GM12878 (cell line): ENCODE results near the gene CDC42BPA. TPM values are rescaled to one million over a fixed set of nuclear protein-coding genes. Genes with fewer than 3 reads are reported as not detected.

Source experiments
- ATAC-seq: fragments of 200-7000 bp; cut with Tn5 transposase; 3 replicates; pipeline ENCODE4 v1.9.1; 2020; ENCODE audit warnings: mild to moderate bottlenecking, moderate library complexity
- BruUV-seq: library from RNA; stranded (reverse); fragments of 400-500 nt; replicated peaks from 2 replicates; lab custom pipeline; 2021; lab: Mats Ljungman, UMichigan
- CTCF ChIA-PET: fragments of 300-600 bp; sonication (Branson Sonifier 250); formaldehyde crosslinking; extraction: SDS; loops from one replicate; lab custom pipeline; 2021; ENCODE audit warnings: inconsistent platforms; lab: Yijun Ruan, JAX
- POLR2A ChIA-PET: fragments of 350-600 bp; formaldehyde crosslinking; extraction: SDS; loops from one replicate; lab custom pipeline; 2021; ENCODE audit warnings: inconsistent platforms; lab: Charles Lee
- RAD21 ChIA-PET: fragments of 300-600 bp; sonication (Branson Sonifier 250); formaldehyde crosslinking; loops from one replicate; lab custom pipeline; 2023; ENCODE audit warnings: antibody characterized with exemption; ENCODE audit not compliant: unreplicated experiment; lab: Charles Lee
- SMC1A ChIA-PET: fragments of 300-600 bp; sonication (Branson Sonifier 250); formaldehyde crosslinking; loops from one replicate; lab custom pipeline; 2023; ENCODE audit not compliant: unreplicated experiment, uncharacterized antibody; lab: Charles Lee
- DNase-seq: peaks from one replicate; pipeline ENCODE4 v3.0.0-alpha.2; 2011; ENCODE audit warnings: low read depth, low spot score
- FAIRE-seq: peaks from 3 replicates; lab custom pipeline; 2011; peaks lifted over from hg19 to GRCh38; lab: Jason Lieb, UNC
- H2AFZ ChIP-seq: 2 replicates; pipeline ENCODE4 v1.6.0; 2011; ENCODE audit warnings: low read depth, low read length, control low read depth; ENCODE audit not compliant: control insufficient read depth
- H3K27ac ChIP-seq: 2 replicates; pipeline ENCODE4 v1.5.1; 2011; ENCODE audit warnings: control low read depth; ENCODE audit not compliant: control insufficient read depth, insufficient read depth
- H3K27me3 ChIP-seq, 2 experiments: replicated peaks in 1 of 2; 2 replicates each; pipeline versions ENCODE4 v1.6.0 to v1.6.1; 2011; ENCODE audit warnings: low read length in 1 of 2; ENCODE audit not compliant: control insufficient read depth in 2 of 2, insufficient read depth in 2 of 2
- H3K36me3 ChIP-seq, 2 experiments: 2 replicates each; pipeline ENCODE4 v1.5.1; 2011; ENCODE audit warnings: low read length in 1 of 2; ENCODE audit not compliant: control insufficient read depth in 2 of 2, insufficient read depth in 2 of 2
- H3K4me1 ChIP-seq: 2 replicates; pipeline ENCODE4 v1.6.1; 2011; ENCODE audit warnings: mild to moderate bottlenecking, low read length, moderate library complexity, mixed read lengths; ENCODE audit not compliant: control insufficient read depth, insufficient read depth
- H3K4me2 ChIP-seq: 2 replicates; pipeline ENCODE4 v1.6.0; 2011; ENCODE audit warnings: control low read depth; ENCODE audit not compliant: control insufficient read depth, insufficient read depth
- H3K4me3 ChIP-seq: fragments of 200-600 bp; sonication (generic); 2 replicates; pipeline ENCODE4 v1.5.1; 2016
- H3K79me2 ChIP-seq: 2 replicates; pipeline ENCODE4 v1.6.0; 2011; ENCODE audit warnings: low read length; ENCODE audit not compliant: control insufficient read depth, insufficient read depth
- H3K9ac ChIP-seq: 2 replicates; pipeline ENCODE4 v1.8.0; 2011; ENCODE audit warnings: low read length, control low read depth, mixed read lengths; ENCODE audit not compliant: control insufficient read depth, insufficient read depth
- H3K9me3 ChIP-seq: replicated peaks from 3 replicates; pipeline ENCODE4 v1.5.1; 2011; ENCODE audit warnings: mild to moderate bottlenecking, low read length; ENCODE audit not compliant: control insufficient read depth, insufficient read depth
- H4K20me1 ChIP-seq: 2 replicates; pipeline ENCODE4 v1.6.0; 2011; ENCODE audit not compliant: control insufficient read depth, insufficient read depth
- CEBPZ ChIP-seq: fragments of 150-350 bp; IDR thresholded peaks from 2 replicates; pipeline ENCODE4 v1.6.1; 2016; ENCODE audit warnings: low read depth, low read length
- EP300 ChIP-seq, 2 experiments: fragments of 150-350 bp in 1 of 2; IDR thresholded peaks; 2 replicates each; pipeline ENCODE4 v1.6.1; 2011 to 2012; ENCODE audit warnings: low read depth in 2 of 2, low read length in 2 of 2, borderline replicate concordance in 1 of 2, improper control_type of control experiment in 1 of 2, inconsistent platforms in 1 of 2; ENCODE audit not compliant: control insufficient read depth in 1 of 2
- JUND ChIP-seq: IDR thresholded peaks from 2 replicates; pipeline ENCODE4 v1.6.1; 2012; ENCODE audit warnings: low read depth, mild to moderate bottlenecking, low read length, improper control_type of control experiment, moderate library complexity
- MEF2B ChIP-seq: fragments of 450-650 bp; IDR thresholded peaks from 2 replicates; pipeline ENCODE4 v1.6.1; 2018; ENCODE audit warnings: mild to moderate bottlenecking, moderate library complexity; ENCODE audit not compliant: partially characterized antibody, poor library complexity, severe bottlenecking
- NBN ChIP-seq: fragments of 450-650 bp; IDR thresholded peaks from 2 replicates; pipeline ENCODE4 v1.6.1; 2016
- NFYB ChIP-seq: IDR thresholded peaks from 2 replicates; pipeline ENCODE4 v1.6.1; 2011; ENCODE audit warnings: low read depth, mild to moderate bottlenecking, low read length, improper control_type of control experiment, moderate library complexity; ENCODE audit not compliant: insufficient read depth
- SMC3 ChIP-seq: IDR thresholded peaks from 2 replicates; pipeline ENCODE4 v1.6.1; 2011; ENCODE audit warnings: low read length, improper control_type of control experiment, borderline replicate concordance
- SREBF1 ChIP-seq: IDR thresholded peaks from 2 replicates; pipeline ENCODE4 v1.6.1; 2012; ENCODE audit warnings: mild to moderate bottlenecking, low read length
- TAF1 ChIP-seq: IDR thresholded peaks from 2 replicates; pipeline ENCODE4 v1.6.1; 2011; ENCODE audit warnings: mild to moderate bottlenecking, low read depth, low read length, borderline replicate concordance
- TCF7 ChIP-seq: IDR thresholded peaks from 2 replicates; pipeline ENCODE4 v1.6.1; 2014; ENCODE audit warnings: antibody characterized with exemption, borderline replicate concordance
- WRNIP1 ChIP-seq: IDR thresholded peaks from 2 replicates; pipeline ENCODE4 v1.6.1; 2011; ENCODE audit warnings: low read depth, low read length, improper control_type of control experiment, borderline replicate concordance
- ZBED1 ChIP-seq: IDR thresholded peaks from 2 replicates; pipeline ENCODE4 v1.6.1; 2016; ENCODE audit warnings: borderline replicate concordance
- ZNF217 ChIP-seq: fragments of 450-650 bp; IDR thresholded peaks from 2 replicates; pipeline ENCODE4 v1.6.1; 2017; ENCODE audit warnings: antibody characterized with exemption, mild to moderate bottlenecking
- ZNF622 ChIP-seq: fragments of 450-650 bp; IDR thresholded peaks from 2 replicates; pipeline ENCODE4 v1.6.1; 2017; ENCODE audit warnings: mild to moderate bottlenecking, inconsistent platforms
- WGBS: methylation state at CpG from one replicate; pipeline ENCODE4 v1.1.6; 2016; ENCODE audit warnings: low lambda C conversion rate; ENCODE audit not compliant: insufficient replicate concordance, insufficient coverage; ENCODE audit errors: missing lambda C conversion rate; 5-methylcytosine and 5-hydroxymethylcytosine counted together
- in situ Hi-C: fragments of 300-500 bp; cut with MboI; formaldehyde crosslinking; loops from 9 replicates; pipeline ENCODE4 v1.14.3; 2018; ENCODE audit warnings: mixed read lengths
- intact Hi-C: fragments of 100-400 bp; cut with micrococcal nuclease; formaldehyde crosslinking; loops from one replicate; pipeline ENCODE4 v1.14.2; 2022; ENCODE audit not compliant: unreplicated experiment
- polyA plus RNA-seq, 11 experiments: library from polyadenylated mRNA; depleted of rRNA in 4 of 11; unstranded in 6 of 11; stranded (reverse) in 5 of 11; fragments of >200 nt; fragmentation: Nextera tagmentation in 4 of 11; fragmentation: Illumina TruSeq in 1 of 11; extraction: Ambion mirVana in 4 of 11; extraction: Trizol in 1 of 11; gene quantifications; 1 replicate in 1 of 11; 2 replicates in 10 of 11; pipeline versions ENCODE4 v1.2.1 to v1.2.3, GENCODE V29; 2011 to 2016; ENCODE audit warnings: inconsistent platforms in 2 of 11, missing spikeins in 2 of 11, low read depth in 1 of 11
- total RNA-seq, 4 experiments: library from RNA; depleted of rRNA in 3 of 4; stranded (reverse); fragments of >200 nt in 3 of 4; fragmentation: Illumina TruSeq in 1 of 4; extraction: Trizol in 1 of 4; gene quantifications; 2 replicates each; pipeline versions ENCODE4 v1.2.1 to v1.2.3, GENCODE V29; 2013 to 2021
- TF ChIP-seq, protein P1 (sequence below): fragments of 450-650 bp; IDR thresholded peaks from 2 replicates; pipeline ENCODE4 v1.6.1; 2018; ENCODE audit warnings: mild to moderate bottlenecking, low read depth, moderate library complexity; ENCODE audit not compliant: partially characterized antibody
- TF ChIP-seq, protein P2 (sequence below), 3 experiments: IDR thresholded peaks in 2 of 3; conservative IDR thresholded peaks in 1 of 3; 2 replicates each; pipeline ENCODE4 v1.5.1; 2011; ENCODE audit warnings: low read depth in 3 of 3, low read length in 3 of 3, mild to moderate bottlenecking in 3 of 3, control low read depth in 2 of 3, moderate library complexity in 2 of 3, inconsistent platforms in 1 of 3, mixed read lengths in 1 of 3; ENCODE audit not compliant: control insufficient read depth in 2 of 3, insufficient read depth in 1 of 3; ENCODE audit errors: extremely low read depth in 1 of 3

The CDC42BPA gene
- total and polyA plus RNA-seq, 10 of the 15 experiments (the other 5 are each of a cell fraction or from before 2014, with no cell fraction given) = 0.02 to 0.52 (median 0.10) TPM

DNA sequence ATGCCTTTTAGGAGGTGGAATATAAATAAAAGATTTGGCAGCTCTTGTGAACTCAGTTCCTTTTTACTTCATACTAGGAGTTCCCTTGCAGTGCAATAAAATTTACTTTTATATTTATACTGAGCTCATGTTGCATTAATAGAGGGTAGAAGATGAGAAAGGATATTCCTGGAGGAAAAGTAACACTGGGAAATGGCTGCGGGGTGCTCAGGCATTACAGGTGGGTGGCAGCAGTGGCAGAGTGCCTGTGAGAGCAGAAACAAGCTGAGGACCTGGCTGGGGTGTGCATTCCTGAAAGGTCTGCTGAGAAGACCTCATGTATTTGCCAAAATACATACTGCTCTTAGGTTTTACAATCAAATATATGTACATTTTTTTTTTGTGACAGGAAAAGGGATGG, 251.3 kb downstream of the CDC42BPA start (continued):
- TF ChIP-seq JUND = no peak

- no peaks in the 10 kb centered on the region for H3K4me1 ChIP-seq
- H3K27me3 ChIP-seq = no peaks in the 10 kb centered on the region
- POLR2A ChIA-PET = no interaction called here
- H2AFZ ChIP-seq = no peak overlapping the region
- no peaks in the 10 kb centered on the region for H3K79me2 ChIP-seq
- H4K20me1 ChIP-seq = no peaks in the 10 kb centered on the region
- no peak overlapping the region for H3K27ac ChIP-seq
- BruUV-seq = no TSS peak
- intact Hi-C loops (no loop called here), in situ Hi-C loops (no loop called here)
- no peak overlapping the region for H3K4me2 ChIP-seq
- DNase-seq (no peak), ATAC-seq (no peak), FAIRE-seq (no peak)
- no peak overlapping the region for H3K4me3 ChIP-seq
- RAD21 ChIA-PET = no interaction called here
- H3K36me3 ChIP-seq = no peaks in the 10 kb centered on the region
- no peak overlapping the region for H3K9ac ChIP-seq
- CTCF ChIA-PET = no interaction called here
- H3K9me3 ChIP-seq = no peaks in the 10 kb centered on the region
- 16% methylated on average over 2 of the region's 2 CpGs for WGBS
- SMC1A ChIA-PET = no interaction called here
- TF ChIP-seq ZBED1 = no peak
- TF ChIP-seq, protein P1, sequence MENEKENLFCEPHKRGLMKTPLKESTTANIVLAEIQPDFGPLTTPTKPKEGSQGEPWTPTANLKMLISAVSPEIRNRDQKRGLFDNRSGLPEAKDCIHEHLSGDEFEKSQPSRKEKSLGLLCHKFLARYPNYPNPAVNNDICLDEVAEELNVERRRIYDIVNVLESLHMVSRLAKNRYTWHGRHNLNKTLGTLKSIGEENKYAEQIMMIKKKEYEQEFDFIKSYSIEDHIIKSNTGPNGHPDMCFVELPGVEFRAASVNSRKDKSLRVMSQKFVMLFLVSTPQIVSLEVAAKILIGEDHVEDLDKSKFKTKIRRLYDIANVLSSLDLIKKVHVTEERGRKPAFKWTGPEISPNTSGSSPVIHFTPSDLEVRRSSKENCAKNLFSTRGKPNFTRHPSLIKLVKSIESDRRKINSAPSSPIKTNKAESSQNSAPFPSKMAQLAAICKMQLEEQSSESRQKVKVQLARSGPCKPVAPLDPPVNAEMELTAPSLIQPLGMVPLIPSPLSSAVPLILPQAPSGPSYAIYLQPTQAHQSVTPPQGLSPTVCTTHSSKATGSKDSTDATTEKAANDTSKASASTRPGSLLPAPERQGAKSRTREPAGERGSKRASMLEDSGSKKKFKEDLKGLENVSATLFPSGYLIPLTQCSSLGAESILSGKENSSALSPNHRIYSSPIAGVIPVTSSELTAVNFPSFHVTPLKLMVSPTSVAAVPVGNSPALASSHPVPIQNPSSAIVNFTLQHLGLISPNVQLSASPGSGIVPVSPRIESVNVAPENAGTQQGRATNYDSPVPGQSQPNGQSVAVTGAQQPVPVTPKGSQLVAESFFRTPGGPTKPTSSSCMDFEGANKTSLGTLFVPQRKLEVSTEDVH = no peak
- TF ChIP-seq EP300 (IDR thresholded peaks at IDR 0.05; ENCODE audit: borderline replicate concordance in 1 of 2, control insufficient read depth in 1 of 2, low read depth in 2 of 2, low read length in 2 of 2) = no peak
- TF ChIP-seq TAF1 = no peak
- no peak for TF ChIP-seq NFYB
- TF ChIP-seq WRNIP1 = no peak
- no peak for TF ChIP-seq SMC3
- TF ChIP-seq CEBPZ = no peak
- TF ChIP-seq ZNF622 = no peak
- TF ChIP-seq, protein P2, sequence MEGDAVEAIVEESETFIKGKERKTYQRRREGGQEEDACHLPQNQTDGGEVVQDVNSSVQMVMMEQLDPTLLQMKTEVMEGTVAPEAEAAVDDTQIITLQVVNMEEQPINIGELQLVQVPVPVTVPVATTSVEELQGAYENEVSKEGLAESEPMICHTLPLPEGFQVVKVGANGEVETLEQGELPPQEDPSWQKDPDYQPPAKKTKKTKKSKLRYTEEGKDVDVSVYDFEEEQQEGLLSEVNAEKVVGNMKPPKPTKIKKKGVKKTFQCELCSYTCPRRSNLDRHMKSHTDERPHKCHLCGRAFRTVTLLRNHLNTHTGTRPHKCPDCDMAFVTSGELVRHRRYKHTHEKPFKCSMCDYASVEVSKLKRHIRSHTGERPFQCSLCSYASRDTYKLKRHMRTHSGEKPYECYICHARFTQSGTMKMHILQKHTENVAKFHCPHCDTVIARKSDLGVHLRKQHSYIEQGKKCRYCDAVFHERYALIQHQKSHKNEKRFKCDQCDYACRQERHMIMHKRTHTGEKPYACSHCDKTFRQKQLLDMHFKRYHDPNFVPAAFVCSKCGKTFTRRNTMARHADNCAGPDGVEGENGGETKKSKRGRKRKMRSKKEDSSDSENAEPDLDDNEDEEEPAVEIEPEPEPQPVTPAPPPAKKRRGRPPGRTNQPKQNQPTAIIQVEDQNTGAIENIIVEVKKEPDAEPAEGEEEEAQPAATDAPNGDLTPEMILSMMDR (IDR thresholded peaks at IDR 0.05 in 2 of 3, conservative IDR thresholded peaks at IDR 0.05 in 1 of 3; ENCODE audit: control insufficient read depth in 2 of 3, extremely low read depth in 1 of 3, insufficient read depth in 1 of 3, low read depth in 3 of 3, low read length in 3 of 3) = no peak
- TF ChIP-seq NBN = no peak
- no peak for TF ChIP-seq SREBF1
- TF ChIP-seq ZNF217 = no peak
- no peak for TF ChIP-seq MEF2B
- TF ChIP-seq TCF7 = no peak
Measured at GRCh38 chr1:227065311-227065710, 253.0 kb downstream of the CDC42BPA start.
